HUDEP-2 (cell line): ENCODE results near the gene ADAMTS5.

Source experiments
- DNase-seq, 76 experiments: peaks; one replicate each; lab custom pipeline; 2025; ENCODE audit not compliant: unreplicated experiment in 76 of 76; lab: John Stamatoyannopoulos, UW

Gene ADAMTS5

DNA sequence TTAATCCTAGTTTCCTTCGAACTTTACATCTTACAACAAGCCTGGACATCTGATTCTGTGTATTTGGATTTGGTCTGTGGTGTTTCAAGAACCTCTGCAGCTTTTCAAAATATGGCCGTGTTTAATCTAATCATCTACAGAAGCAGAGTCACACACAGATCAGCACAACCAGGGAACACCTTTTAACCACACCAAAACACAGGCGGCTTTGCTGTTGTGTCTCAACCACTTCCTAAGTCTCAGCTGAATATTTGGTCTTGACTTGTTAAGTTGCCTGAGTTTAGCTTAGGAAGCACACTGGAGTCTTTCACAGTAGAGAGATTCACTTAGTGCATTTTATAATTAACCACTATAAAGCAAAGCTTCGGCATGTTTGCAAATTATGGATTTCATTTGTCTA, 17.1 kb downstream of the ADAMTS5 start:
- DNase-seq = no peak

GRCh38 chr21:26948194-26948593, 18.7 kb downstream of the ADAMTS5 start:
- DNase-seq = no peak

DNA sequence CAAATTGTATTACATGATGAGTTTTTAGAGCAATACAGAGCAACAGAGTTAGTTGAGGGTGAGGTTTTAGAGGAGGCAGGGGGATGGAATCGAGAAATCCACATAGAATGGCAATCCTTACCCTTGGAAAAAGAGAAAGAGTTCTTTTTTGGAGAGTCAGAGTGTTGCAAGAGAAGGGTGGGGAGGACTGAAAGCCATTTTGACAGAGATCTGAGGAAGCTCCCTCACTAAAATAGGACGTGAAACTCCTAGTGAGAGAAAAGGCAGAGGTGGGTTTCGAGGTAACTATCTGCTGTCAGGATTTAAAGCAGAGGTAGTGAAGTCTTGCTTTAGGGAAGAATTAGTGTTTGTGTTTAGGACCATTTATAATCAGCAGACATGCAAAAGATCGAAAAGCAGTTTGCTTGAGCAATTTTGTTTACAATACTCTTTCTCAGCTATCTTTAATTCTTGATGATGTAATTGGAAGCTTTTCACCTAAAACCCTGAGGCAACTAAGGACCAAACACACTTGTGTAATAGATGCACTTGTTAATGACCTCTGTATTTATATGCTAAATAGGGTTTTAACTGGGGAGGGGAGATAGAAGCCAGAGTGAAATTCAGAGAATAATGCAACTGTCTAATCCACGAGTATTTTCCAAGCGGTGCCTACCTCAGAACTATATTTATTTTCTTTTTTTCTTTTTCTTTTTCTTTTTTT, 20.0 kb downstream of the ADAMTS5 start:
- DNase-seq = no peak

DNA sequence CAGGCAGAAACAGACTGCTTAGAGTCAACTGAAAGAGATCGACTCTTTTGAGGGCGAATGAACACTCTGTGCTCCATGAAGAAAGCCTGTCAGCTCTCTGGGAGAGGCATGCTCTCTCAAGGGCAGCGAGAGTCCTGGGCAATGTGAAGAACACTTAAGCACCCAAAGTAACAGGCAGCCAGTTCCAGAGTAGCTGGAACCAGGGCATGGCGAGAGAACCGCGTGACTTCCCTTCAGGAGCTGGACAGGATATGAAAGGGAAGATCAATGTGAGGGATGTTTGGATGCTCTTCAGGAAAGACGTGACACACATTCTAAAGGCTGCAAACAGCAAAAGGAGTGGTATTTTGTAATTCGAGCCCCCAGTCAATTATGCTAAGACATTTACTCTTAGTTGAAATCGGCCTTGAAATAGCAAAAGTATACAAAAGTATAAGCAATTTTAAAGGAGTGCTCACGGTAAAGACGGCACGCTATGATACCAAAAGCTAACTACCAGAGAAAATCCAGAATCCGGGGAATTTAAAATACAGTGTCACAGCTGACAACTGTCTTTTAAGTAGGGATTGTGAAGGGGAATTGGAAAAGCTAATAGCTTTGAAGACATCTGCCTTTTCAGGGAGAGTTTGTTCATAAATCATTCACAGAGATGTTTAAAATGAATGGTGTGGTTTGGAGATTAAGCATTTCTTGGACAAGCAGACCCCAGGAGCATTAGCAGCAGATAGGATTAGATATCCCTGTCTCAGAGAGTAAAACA, 20.8 kb downstream of the ADAMTS5 start:
- DNase-seq = no peak

DNA sequence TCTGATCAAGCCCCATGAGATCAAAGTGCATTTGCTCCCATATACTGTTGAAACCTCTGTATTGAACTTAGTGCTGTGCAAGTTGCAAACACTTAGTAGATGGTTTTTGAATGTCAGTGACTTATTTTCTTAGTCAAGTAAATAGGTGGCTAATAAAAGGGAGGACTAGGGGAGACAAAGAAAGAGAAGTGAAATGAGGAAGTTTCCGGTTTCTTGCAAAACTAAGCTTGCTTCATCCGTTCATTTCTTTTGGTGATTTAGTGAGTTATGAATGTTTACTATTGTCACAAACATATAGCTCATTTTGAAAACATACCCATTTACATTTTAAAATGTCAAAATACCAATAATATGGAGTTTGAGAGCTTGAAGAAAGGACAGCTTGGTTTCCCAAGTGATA, 23.0 kb downstream of the ADAMTS5 start:
- no peak for DNase-seq

DNA sequence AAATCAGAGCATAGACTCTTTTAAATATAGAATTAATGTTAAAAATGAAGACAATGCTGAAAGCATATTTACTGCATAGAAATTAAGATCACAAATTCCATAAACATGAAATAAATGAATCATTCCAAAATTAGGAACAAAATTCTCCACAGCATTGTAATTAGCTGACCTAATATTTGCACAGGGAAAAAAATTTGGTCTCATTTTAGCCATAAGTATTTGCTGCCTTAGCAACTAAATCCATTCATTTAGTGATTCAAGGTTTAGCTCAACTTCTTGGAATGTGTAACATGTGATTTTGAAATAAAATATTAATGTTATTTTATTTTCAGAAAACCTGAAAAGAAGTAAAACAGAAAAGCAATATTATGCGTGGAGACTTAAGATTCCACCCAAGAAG, 25.5 kb downstream of the ADAMTS5 start:
- DNase-seq = no peak

- DNase-seq = no peak
Measured at GRCh38 chr21:26939601-26940111, 27.2 kb downstream of the ADAMTS5 start.

DNA sequence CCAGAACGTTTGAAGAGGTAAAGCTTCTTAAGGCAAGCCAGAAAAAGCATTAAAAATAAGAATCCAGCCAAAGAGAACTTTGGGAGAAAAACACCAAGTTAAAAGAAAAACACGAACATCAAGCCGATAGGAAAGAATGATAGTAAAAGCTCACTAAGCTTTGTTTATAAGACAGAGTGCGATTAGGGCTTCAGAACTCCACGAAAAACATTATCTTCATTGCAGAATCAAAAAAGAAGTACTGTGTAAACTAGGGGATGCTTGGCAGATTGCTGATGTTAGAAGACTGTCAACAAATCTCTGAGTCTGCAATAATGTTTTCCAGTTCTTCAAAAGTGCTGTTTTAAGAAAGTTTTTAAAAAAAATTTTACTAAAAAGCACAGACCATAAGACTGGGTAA, 30.2 kb downstream of the ADAMTS5 start:
- DNase-seq = no peak

GRCh38 chr21:26935977-26936376, 30.9 kb downstream of the ADAMTS5 start:
- DNase-seq = no peak

DNA sequence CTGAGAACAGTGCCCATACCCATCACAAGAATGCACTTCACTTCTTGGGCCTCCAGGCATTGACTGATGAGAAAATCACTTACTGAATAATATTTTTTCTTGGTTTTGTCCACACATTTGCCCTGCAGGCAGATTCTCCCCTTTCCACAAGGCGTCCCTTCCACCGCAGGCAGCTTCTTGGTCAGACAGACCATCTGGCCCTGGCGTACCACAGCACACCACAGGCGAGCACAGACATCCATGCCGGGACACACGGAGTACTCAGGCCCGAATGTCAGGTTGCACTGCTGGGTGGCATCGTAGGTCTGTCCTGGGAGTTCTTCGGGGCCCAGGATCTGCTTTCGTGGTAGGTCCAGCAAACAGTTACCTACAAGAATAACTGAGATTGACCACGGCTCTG, 32.5 kb downstream of the ADAMTS5 start:
- no peak for DNase-seq

DNA sequence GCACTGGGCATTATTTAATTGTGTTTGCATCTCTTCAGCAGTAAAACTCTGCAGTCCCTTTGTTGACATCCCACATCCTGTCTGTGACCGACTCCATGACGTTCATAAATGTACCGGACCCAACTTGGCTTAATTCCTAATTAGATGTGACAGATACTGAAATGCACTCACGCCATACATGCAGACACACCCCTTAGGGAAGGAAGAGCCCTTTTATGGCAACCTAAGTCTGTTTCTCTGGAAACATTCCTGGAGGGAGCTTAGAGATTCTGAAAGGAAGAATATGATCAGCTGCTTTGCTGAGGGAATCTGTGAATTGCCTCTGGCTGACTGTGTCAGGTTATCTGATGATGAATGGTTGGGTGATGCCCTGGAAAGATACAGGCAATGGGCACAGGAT, 33.4 kb downstream of the ADAMTS5 start:
- no peak for DNase-seq

DNA sequence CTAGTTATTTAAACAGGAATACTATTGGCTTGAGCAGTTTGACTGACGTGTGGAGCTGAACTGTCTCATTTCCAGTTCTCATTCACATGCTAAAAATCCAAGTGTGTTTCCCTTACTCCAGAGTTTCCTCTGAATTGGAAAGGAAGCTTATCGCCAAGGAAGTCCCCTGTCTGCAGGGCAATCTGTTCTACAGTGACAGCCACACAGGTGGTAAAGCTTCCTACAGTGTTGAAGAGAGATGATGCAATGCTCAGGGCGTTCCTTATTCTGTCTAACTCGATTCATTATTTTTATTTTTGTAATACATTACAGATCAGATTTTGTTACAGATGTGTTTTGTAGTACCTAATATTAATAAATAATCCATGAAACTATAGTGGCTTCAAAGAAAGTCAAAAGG, 41.3 kb downstream of the ADAMTS5 start:
- DNase-seq = no peak

GRCh38 chr21:26925122-26925521, 41.8 kb downstream of the ADAMTS5 start:
- DNase-seq = no peak

GRCh38 chr21:26923986-26924385, 42.9 kb downstream of the ADAMTS5 start:
- DNase-seq = no peak

- no peak for DNase-seq
Measured at GRCh38 chr21:26920055-26920454, 46.8 kb downstream of the ADAMTS5 start.

DNA sequence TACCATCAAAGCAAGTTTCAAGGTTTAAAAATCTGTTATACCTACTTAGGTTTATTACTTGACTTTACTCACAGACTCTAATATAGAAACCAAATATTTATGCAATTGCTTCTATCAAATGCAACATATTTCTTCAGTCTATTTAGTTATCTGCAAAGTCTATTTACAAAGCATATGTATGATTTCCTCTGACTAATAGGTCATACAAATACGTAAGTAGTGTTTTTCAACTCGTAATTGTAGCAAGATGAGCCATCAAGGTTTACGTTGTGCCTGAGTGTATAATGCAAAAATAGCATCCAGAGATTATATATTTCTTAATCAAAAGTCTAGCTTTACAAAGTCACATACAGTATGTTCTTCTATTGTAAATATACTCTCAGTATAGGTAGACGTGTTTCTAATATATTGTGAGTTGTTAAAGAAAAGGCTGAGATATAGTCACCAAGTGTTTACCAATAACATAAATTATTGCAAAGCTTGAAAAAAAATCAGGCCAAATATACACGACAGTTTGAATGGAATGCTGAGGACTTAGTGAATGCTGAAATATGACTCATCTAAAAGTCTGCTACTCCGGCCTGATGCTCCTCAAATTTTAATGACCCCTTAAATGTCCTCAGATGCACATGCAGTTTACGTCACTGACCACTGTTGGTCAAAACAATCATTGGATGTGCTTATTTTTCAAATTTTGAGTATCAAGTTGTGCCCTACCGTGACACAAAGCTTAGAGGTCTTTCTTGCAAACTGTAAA, 48.4 kb downstream of the ADAMTS5 start:
- DNase-seq = no peak

DNA sequence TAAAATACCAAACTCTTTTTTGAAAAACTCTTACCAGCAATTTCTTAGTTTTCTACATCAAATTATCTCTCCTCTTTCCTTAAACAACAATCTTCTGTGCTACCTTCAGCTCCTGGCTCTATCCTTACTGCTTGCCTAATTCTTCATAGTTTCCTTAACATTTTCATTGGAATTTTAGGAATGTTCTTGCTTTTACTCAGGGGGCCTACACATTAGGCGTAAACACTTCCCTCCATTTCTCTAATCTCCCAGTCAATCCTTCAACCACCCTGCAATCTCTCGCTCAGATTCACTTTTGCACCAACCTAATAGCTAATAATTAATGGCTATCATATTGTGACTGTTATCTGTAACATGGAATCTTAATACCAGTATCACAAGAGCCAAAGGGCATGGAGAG, 50.1 kb downstream of the ADAMTS5 start:
- no peak for DNase-seq

DNA sequence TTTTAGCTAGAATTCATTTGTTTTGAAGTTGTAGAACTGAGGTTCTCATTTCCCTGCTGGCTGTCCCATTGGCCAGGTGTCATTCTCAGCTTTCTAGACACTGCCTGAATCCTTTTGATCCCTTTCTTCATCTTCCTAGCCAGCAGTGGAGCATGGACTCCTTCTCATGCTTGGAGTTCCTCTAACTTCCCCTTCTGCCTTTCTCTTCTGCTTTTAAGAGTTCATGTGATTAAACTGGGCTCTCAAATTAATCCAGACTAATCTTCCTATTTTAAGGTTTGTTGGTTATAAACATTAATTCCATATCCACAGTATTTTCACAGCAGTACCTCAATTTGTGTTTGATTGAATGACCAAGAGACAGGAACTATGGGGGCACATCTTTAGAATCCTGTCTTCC, 52.3 kb downstream of the ADAMTS5 start:
- DNase-seq = no peak

GRCh38 chr21:26912466-26912865, 54.4 kb downstream of the ADAMTS5 start:
- no peak for DNase-seq

DNA sequence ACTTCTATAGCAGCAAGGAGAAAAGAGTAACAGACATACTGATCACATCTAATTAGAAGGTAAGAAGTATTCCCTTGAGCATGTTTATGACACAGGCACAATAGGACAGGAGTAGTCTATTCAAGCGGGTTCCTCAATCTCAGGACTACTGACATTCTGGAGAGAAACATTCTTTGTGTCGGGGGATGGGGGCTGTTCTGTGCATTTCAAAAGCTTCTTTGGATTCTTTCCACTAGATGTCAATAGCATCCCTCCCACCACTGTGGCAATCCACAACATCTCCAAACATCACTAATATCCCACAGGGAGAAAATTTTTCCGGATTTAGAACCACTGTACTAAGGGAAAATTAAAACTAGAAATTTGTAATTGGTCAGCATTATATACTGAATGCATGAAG, 56.9 kb downstream of the ADAMTS5 start:
- DNase-seq = no peak

DNA sequence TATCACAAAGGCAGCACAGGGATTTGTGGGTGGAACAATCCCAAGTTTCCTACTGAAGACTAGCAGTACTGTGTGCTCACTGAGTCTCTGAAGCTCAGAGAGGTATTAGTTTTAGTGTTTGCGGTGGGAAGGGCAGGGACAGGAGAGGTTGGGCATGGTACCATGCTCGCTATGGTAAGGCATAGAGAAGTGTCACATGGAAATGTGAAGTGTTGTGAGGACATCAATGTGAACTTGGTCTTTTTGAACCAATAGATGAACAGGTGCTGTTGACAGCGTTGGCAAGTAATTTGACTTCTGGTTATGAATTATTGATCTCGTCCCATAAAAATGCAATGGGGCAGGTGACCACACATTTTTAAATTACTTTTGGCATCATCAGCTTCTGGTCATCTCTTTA, 65.9 kb downstream of the ADAMTS5 start:
- DNase-seq = no peak

GRCh38 chr21:26892151-26892550, 74.7 kb downstream of the ADAMTS5 start:
- no peak for DNase-seq
